ENCODE results near the gene AMBRA1.
"Not testable (repeated sequence)": the region's sequence is repeated elsewhere in the genome, so short reads cannot be mapped to it uniquely, and the experiment has no call there.

AMBRA1 gene

DNA sequence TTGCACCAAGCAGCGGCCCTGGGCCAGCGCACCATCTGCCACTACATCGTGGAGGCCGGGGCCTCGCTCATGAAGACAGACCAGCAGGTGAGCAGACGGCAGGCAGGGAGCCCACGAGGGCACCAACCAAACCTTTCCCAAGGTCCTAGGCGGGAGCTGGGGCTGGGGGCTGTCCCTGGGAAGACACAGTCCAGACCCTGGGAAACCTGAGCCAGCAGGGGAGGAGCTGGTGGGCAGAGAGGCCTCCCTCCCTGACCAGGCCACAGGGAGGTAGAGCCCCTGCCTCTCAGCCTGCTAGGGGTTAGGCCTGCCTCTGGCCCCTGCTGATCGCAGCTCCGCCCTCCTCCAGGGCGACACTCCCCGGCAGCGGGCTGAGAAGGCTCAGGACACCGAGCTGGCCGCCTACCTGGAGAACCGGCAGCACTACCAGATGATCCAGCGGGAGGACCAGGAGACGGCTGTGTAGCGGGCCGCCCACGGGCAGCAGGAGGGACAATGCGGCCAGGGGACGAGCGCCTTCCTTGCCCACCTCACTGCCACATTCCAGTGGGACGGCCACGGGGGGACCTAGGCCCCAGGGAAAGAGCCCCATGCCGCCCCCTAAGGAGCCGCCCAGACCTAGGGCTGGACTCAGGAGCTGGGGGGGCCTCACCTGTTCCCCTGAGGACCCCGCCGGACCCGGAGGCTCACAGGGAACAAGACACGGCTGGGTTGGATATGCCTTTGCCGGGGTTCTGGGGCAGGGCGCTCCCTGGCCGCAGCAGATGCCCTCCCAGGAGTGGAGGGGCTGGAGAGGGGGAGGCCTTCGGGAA is 214.1 kb downstream of the AMBRA1 start:
- DNase-seq: not testable (repeated sequence)

DNA sequence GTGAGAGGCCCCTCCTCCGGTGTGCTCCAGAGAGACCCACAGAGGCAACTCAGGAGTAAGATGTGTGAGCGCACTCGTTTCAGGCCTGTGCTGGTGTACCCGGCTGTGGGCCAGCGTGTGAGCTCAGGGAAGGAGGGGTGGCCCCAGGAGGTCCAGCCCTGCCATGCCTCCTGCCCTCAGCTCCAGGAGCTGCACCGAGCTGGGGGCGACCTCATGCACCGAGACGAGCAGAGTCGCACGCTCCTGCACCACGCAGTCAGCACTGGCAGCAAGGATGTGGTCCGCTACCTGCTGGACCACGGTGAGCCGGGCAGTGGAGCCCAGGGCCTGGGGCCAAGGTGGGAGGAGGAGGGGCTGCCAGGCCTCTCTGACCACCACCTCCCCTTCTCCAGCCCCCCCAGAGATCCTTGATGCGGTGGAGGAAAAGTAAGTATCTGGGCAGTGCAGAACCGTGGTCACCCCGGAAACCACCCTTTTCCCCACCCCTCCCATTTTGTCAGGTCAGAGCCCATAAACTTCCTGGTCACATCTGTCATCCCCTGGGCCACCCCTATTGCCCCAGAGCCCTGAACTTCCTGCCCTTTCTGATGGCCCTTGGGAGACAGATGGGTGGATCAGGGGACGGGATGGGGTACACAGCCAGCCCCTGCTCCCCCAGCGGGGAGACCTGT is 214.9 kb downstream of the AMBRA1 start:
- no peak for DNase-seq

DNA sequence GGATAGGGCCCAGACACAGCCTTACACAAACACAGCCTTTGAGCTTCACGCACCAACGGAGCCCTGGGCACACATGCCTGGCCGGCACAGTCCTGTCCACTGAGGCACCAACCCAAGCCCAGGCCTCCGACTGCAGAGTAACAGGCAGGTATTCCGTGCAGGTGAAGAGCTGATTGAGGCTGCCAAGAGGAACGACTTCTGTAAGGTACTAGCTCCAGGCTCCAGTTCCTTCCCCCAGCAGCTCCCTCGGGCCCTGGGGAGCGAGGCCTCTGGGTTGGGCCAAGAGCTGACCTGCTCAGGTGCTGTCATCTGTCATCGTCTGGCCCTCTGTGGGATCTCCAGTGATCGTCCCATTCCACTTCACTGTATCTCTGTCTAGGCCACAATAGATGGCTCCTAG is 215.5 kb downstream of the AMBRA1 start:
- DNase-seq: no peak

DNA sequence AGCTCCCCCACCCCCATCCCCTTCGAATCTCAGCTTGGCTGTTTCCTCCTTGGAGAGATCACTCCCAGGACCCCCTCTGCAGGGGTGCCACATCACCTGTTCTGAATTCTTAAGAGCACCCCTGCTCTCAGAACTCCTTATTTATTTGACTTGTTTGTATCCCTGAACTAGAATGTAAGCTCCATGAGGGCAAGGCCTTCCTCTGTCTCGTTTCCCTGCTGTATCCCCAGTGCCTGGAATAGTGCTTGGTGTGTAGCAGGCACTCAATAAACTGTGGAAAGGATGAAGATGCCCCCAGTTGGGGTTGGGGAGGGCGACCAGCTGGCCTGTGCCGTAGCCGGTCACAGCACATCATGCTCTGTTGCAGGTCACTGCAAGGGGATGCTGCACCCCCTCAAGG is 216.0 kb downstream of the AMBRA1 start:
- no peak for DNase-seq

DNA sequence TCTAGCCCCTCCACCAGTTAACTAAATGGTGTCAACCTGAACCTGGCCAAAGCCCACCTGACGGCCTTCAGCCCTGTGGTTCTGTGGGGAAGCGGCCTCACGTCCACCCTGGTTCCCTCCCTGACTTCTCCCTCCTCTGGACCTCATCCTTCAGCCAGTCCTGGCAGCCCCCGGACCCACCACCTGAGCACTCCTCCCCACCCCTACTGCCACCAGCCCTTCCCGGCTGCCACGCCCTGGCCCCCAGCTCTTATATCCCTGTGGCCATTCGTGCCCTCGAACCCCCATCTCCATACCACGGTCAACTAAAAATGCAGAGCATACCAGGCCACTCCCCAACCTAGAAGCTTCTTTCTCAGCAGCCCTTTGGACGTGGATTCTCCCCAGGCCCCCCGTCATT is 216.5 kb downstream of the AMBRA1 start:
- DNase-seq: no peak

DNA sequence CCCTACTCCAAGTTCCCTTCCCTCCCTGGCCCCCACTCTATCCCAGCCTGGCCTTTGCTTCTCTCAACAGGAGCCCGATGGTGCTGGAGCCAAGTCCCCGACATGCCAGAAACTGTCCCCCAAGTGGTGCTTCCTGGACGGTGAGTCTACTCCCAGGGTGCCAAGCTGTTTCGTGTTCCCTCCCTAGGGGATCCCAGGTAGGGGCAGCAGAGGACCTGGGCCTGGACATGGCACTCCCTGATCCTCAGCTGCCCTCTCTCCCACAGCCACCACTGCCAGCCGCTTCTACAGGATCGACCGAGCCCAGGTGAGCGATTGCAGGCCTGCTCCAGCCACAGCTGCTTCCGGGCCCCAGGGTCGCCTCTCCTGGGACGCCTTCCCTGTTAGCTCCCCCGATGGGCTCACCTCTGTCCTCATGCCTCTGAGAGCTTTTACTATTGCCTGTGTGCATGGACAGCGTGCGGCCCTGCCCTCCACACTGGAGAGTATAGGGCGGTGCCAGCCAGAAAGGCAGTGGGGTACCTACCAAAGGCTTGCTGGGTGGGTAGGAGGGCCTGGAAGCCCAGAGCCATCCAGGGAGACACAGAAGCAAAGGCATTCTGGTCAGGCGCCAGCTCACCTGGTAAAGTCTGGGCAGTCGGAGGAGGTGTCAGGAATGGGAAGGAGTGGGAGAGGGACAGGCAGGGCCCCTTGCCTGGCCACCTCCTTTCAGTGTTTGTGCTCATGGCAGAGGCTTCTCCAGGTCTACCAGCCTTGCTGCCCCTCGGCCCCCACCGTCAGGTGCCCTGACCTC is 217.4 kb downstream of the AMBRA1 start:
- no peak for DNase-seq

DNA sequence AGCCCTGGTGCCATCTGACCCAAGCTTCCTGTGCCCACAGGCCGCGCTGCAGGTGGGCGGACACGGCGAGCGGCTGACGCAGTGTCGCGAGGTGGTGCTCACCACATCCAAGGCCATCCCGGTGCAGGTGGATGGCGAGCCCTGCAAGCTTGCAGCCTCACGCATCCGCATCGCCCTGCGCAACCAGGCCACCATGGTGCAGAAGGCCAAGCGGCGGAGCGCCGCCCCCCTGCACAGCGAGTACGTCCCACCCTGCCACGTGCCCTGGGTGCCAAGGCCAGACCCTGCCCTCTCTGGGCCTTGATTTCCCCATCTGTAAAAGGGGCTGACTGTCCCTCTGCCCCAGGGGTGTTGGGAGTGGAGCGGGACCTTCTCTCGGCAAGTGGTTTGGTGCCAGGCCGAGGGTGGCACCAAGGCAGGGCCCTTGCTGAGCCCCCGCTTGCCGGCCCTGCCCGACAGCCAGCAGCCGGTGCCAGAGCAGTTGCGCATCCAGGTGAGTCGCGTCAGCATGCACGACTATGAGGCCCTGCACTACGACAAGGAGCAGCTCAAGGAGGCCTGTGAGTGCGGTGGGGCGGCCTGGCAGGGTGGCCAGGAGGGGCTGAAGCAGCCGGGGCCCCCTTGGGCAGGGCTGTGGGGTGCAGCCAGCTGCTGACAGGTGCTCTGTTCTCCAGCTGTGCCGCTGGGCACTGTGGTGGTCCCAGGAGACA is 218.3 kb downstream of the AMBRA1 start:
- no peak for DNase-seq

DNA sequence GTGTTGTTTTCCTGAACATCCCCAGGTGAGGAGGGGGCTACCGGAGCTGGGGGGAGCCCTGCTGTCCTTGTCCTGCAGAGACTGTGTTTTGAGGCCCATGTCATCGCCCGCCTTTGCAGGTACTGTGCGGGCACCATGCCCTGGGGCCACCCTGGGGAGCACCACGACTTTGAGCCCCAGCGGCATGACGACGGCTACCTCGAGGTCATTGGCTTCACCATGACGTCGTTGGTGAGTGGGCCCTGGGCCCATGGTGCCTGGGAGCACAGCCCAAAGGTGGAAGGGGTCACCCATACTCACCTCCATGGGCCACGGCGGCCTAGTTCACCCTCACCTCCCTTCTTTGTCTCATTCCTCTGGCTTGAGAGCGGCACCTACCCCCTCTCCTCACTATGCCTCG is 219.0 kb downstream of the AMBRA1 start:
- no peak for DNase-seq

DNA sequence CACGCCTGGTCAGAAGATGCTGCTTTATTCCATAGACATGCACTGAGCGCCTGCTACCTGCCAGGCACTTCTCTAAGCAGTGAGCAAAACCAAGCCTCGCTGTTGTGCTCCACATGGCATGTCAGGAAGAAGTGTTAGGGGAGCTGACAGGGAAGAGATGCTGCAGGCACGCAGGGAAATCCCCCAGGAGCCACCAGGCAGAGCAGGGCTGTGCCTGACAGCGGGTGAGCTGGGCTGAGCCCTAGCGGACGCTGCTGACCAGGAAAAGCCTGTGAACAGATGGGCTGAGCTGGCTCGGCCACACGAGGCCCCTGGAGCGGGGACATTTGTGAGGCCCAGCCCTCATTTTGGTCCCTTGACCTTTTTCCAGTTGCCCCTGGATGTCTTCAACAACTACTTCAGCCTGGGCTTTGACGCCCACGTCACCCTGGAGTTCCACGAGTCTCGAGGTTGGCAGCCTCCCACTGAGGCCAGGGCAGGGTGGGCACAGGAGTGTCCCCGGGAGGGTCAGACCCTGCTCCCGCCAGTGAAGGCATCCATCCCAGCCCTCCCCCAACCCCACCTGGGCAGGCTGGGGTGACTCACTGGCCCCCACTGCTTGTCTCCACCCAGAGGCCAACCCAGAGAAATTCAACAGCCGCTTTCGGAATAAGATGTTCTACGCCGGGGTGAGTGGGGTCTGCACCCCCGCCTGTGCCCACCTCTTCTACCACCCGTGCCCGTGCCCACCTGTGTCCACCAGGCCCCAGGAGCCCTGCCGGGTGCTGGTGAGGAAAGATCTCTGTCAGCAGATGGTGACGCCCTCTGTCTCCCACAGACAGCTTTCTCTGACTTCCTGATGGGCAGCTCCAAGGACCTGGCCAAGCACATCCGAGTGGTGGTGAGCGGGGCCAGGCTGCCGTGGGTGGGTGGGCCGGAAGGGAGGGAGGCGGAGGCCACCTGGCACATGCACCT is 219.8 kb downstream of the AMBRA1 start:
- DNase-seq: no peak

DNA sequence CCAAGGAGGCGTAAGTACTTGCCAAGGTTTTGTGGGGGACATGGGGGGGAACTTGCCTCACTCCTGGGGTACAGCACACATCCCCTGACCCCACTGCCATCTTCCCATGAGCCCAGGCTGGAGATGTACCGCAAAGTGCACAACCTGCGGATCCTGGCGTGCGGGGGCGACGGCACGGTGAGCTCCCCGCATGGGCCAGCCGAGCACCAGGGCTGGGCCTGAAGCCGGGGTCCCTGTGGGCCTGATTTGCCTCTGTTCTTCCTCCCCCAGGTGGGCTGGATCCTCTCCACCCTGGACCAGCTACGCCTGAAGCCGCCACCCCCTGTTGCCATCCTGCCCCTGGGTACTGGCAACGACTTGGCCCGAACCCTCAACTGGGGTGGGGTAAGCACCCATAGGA is 221.3 kb downstream of the AMBRA1 start:
- not testable (repeated sequence) for DNase-seq

DNA sequence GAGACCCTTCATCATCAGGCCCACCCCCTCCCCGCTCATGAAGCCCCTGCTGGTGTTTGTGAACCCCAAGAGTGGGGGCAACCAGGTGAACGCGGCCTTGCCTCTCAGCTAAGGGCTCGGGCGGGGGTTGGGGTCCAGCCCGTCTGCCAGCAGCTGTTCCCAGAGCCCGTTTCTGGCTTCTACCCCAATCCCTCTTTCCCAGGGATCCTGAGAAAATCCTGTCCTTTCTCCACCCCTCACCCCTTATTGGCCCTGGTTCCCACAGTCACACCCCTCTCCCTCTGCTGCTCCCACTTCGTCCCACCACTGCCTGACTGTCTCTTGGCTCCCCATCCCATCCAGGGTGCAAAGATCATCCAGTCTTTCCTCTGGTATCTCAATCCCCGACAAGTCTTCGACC is 221.7 kb downstream of the AMBRA1 start:
- no peak for DNase-seq

DNA sequence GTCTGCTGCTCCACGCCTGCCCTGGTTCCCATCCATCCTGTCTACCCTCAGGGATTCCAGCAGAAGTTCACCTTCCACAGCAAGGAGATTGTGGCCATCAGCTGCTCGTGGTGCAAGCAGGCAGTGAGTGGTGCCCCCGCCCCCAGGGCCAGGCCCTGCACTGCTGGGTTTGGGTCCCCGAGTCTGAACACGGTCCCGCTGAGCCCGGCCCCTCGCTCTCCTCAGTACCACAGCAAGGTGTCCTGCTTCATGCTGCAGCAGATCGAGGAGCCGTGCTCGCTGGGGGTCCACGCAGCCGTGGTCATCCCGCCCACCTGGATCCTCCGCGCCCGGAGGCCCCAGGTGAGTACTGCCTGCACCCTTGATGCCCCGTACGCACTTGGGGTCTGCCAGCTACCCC is 222.6 kb downstream of the AMBRA1 start:
- DNase-seq: not testable (repeated sequence)

DNA sequence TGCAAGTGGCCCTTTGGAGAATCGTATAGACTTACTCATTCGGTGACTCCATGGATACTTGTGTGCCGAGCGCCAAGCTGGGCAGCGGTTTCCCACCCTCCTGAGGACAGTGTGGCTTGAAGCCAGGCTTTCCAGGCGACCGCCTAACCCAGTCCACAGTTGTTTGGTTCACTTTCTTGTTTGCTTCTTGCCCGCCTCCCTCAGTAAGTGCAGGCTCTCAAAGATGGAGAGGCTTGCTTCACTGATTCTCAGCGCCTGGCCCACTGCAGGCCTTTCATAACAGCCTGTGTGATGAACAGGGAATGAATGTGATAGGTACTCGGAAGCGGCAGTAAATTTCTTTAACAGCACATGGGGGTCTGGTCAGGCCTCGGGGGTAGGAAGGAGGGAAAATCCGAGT is 223.6 kb downstream of the AMBRA1 start:
- DNase-seq: no peak

DNA sequence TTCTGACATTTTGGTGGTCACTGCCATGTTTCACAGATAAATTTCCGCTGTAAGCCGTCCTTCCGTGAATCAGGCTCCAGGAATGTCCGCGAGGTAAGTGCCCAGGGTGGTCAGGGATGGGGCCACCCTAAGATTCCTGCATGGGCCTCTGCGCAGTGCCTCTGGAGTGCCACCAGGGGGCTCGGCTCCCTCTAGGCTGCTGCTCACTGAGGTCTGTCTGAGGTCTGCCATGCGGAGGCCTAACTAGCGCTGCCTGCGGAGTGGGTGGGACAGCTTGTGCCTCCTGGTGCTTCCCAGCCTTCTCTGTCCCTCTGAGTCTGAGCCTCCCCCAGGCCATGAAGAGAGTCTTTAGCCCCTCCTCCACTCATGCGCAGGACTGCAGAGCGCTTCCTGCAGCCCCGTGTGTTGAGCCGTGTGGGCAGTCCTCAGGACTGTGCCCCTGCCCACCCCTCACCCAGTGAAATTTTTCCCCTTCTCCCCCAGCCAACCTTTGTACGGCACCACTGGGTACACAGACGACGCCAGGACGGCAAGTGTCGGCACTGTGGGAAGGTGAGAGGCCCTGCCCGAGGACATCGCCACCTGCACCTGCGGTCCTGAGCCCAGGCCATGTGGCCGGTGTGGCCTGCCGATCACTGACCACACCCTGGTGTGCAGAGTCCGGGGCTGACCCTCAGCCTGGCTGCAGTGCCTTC is 224.2 kb downstream of the AMBRA1 start:
- DNase-seq: no peak

DNA sequence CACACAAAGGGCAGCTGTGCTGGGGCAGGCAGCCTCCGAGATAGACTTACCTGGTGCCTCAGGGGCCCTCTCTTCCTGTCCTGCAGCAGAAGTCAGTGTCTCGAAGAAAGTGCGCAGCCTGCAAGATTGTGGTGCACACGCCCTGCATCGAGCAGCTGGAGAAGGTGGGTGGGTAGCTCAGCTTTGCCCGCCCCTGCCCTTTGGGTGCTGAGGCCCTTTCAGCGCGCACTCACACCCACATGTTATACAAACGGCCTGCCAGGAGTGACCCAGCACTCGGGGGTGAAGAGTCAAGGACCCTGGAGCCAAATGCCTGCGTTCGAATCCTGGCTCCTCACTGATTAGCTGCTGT is 225.9 kb downstream of the AMBRA1 start:
- no peak for DNase-seq

DNA sequence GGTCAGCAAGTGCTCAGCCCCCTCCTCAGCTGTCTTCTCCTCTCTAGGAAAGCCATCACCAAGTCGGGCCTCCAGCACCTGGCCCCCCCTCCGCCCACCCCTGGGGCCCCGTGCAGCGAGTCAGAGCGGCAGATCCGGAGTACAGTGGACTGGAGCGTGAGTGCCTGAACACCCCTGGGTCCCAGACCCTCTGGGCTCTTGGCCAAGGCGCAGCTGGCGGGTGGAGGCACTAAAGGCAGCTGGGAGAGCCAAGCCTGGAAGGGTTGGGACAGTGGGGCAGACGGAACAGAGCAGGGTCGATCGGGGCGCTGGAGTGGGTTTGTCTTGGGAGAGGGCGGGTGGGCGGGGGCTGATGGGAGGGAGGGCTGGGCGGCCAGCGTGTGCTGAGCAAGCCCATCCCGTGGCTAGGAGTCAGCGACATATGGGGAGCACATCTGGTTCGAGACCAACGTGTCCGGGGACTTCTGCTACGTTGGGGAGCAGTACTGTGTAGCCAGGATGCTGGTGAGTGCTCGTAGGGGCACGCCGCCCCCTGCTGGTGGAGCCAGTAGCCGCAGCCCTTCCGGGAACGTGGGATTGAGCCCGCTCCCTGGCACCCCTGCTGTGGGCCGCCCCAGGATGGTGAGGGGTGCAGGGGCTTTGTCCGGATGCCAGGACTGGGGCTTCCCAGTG is 226.4 kb downstream of the AMBRA1 start:
- no peak for DNase-seq

DNA sequence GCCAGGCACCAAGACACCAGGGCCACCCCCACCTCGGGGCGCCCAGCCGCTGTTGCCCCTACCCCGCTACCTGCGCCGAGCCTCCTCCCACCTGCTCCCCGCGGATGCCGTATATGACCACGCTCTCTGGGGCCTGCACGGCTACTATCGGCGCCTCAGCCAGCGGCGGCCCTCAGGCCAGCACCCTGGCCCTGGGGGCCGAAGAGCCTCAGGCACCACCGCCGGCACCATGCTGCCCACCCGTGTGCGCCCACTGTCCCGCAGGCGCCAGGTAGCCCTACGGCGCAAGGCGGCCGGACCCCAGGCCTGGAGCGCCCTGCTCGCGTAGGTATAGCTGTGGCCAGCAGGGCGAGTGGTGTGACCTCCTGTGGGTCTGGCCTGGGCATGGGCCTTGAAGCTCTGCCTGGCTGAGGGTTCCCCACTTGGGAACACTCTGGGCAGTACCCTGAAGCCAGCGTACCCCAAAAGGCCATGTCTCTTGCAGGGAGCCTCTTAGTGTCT is 227.1 kb downstream of the AMBRA1 start:
- DNase-seq: no peak

DNA sequence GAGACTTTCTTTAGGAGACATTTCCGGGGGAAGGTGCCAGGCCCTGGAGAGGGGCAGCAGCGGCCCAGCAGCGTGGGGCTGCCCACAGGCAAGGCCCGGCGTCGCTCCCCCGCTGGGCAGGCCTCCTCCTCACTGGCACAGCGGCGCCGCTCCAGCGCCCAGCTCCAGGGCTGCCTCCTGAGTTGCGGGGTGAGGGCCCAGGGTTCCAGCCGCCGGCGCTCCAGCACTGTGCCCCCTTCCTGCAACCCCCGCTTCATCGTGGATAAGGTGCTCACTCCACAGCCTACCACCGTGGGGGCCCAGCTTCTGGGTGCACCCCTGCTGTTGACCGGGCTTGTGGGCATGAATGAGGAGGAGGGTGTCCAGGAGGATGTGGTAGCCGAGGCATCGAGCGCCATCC is 227.6 kb downstream of the AMBRA1 start:
- no peak for DNase-seq

DNA sequence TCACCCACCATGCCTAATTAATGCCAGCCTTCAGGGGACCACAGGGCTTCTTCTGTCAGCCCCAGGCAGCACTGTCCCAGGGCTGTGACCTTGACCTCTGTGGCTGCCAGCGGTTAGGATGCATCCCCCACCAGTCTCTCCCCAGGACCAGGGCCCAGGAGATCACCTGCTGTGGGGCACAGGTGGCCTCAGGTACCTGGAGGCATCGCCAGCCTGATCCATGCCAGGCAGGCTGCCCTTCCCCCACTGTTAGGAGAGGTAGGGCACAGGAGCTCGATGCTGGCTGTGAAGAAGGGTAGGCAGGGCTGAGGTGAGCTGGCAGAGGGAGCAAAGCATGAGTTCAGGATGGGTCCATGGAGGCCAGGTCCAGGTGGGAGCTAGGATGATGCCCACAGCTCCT is 229.0 kb downstream of the AMBRA1 start:
- no peak for DNase-seq

DNA sequence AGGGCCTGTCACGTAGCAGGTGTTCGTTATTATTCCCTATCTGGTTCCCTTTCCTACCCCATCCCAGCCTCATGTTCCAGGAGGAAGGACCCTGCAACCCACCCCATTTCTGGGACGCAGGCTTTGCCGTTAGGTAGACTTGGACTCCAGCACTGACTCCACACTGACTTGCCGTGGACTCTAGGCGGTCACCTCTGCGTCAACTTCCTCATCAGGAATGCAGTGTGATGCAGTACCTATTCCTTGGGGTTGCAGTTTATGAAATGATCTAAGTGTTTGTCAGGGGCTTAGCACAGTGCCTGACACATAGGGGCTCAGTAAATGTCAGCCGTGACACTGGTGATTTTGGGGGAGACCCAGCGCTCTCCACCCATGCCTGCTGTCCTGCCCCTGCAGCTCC is 229.8 kb downstream of the AMBRA1 start:
- DNase-seq: no peak
